MM.1S (cell line): ENCODE data around the gene RAB42.

ENCODE experiments used
- DNase-seq: peaks from one replicate; pipeline ENCODE4 v3.0.0-alpha.2; 2015
- H2AFZ ChIP-seq: fragments of 300-600 bp; sonication (generic); 2 replicates; pipeline ENCODE4 v1.6.0; 2016; ENCODE audit warnings: antibody characterized with exemption, low read length
- H3F3A ChIP-seq: fragments of 300-600 bp; sonication (generic); 2 replicates; pipeline ENCODE4 v1.6.1; 2016; ENCODE audit warnings: mild to moderate bottlenecking, antibody characterized with exemption, low read length, moderate library complexity, mixed read lengths; ENCODE audit not compliant: insufficient read depth
- H3K27ac ChIP-seq: fragments of 300-600 bp; sonication (generic); 2 replicates; pipeline ENCODE4 v1.5.1; 2016; ENCODE audit warnings: mild to moderate bottlenecking, low read length
- H3K27me3 ChIP-seq: fragments of 300-600 bp; sonication (generic); replicated peaks from 2 replicates; pipeline ENCODE4 v1.6.0; 2016; ENCODE audit warnings: low read length; ENCODE audit not compliant: insufficient read depth
- H3K36me3 ChIP-seq: fragments of 300-600 bp; sonication (generic); replicated peaks from 2 replicates; pipeline ENCODE4 v1.6.1; 2016; ENCODE audit warnings: mild to moderate bottlenecking, low read length, mixed read lengths; ENCODE audit not compliant: insufficient read depth
- H3K4me1 ChIP-seq: fragments of 300-600 bp; sonication (generic); 2 replicates; pipeline ENCODE4 v1.6.1; 2016; ENCODE audit warnings: low read length, mixed read lengths
- H3K4me2 ChIP-seq: fragments of 300-600 bp; sonication (generic); 2 replicates; pipeline ENCODE4 v1.6.0; 2016; ENCODE audit warnings: low read depth, low read length
- H3K4me3 ChIP-seq: fragments of 300-600 bp; sonication (generic); 2 replicates; pipeline ENCODE4 v1.5.1; 2016; ENCODE audit warnings: low read length, mixed read lengths
- H3K79me2 ChIP-seq: fragments of 300-600 bp; sonication (generic); 2 replicates; pipeline ENCODE4 v1.6.1; 2016; ENCODE audit warnings: mixed run types, low read length, mixed read lengths
- H3K9ac ChIP-seq: fragments of 300-600 bp; sonication (generic); 2 replicates; pipeline ENCODE4 v1.6.1; 2016; ENCODE audit warnings: low read length, mixed read lengths
- H3K9me2 ChIP-seq: fragments of 300-600 bp; sonication (generic); replicated peaks from 2 replicates; pipeline ENCODE4 v1.6.1; 2016; ENCODE audit warnings: mild to moderate bottlenecking, low read length, mixed read lengths; ENCODE audit not compliant: insufficient read depth
- H3K9me3 ChIP-seq: fragments of 300-600 bp; sonication (generic); replicated peaks from 2 replicates; pipeline ENCODE4 v1.6.1; 2016; ENCODE audit warnings: mild to moderate bottlenecking, low read length, mixed read lengths; ENCODE audit not compliant: insufficient read depth
- H4K20me1 ChIP-seq: fragments of 300-600 bp; sonication (generic); 2 replicates; pipeline ENCODE4 v1.6.1; 2016; ENCODE audit warnings: mild to moderate bottlenecking, low read length, moderate library complexity, mixed read lengths; ENCODE audit not compliant: insufficient read depth
- CTCF ChIP-seq: fragments of 300-600 bp; sonication (generic); IDR thresholded peaks from 2 replicates; pipeline ENCODE4 v1.5.1; 2016; ENCODE audit warnings: antibody characterized with exemption, low read length, mixed read lengths
- EZH2 ChIP-seq: fragments of 300-600 bp; sonication (generic); optimal IDR thresholded peaks from 2 replicates; pipeline ENCODE3; 2017; ENCODE audit warnings: low read depth, mild to moderate bottlenecking, antibody characterized with exemption, low read length, mixed read lengths
- EZH2phosphoT487 ChIP-seq: fragments of 300-600 bp; sonication (generic); IDR thresholded peaks from 2 replicates; pipeline ENCODE4 v1.6.1; 2018; ENCODE audit warnings: antibody characterized with exemption, low read length

Gene RAB42

GRCh38 chr1:28632560-28632959 is 40.5 kb downstream of the RAB42 start:
- H4K20me1 ChIP-seq: no peaks in the 10 kb centered on the region
- no peak for DNase-seq
- no peaks in the 10 kb centered on the region for H3K36me3 ChIP-seq
- no peaks in the 10 kb centered on the region for H3K79me2 ChIP-seq
- TF ChIP-seq EZH2phosphoT487 (no peak), CTCF (no peak), EZH2 (no peak)
- H3K9me2 ChIP-seq: no peaks in the 10 kb centered on the region
- peaks cover 12% of the 10 kb centered on the region; the same call in 1 of the 2 replicates for H3K4me1 ChIP-seq
- H3F3A ChIP-seq: peaks cover 10% of the 10 kb centered on the region
- no peak overlapping the region for H2AFZ ChIP-seq
- no peaks in the 10 kb centered on the region for H3K27me3 ChIP-seq
- H3K4me2 ChIP-seq: no peak overlapping the region; the same call in 1 of the 2 replicates
- no peak overlapping the region for H3K4me3 ChIP-seq
- no peak overlapping the region; the same call in 1 of the 2 replicates for H3K27ac ChIP-seq
- H3K9me3 ChIP-seq: no peaks in the 10 kb centered on the region
- no peak overlapping the region for H3K9ac ChIP-seq

- H3K79me2 ChIP-seq: peaks cover 29% of the 10 kb centered on the region
- H3K9me2 ChIP-seq: no peaks in the 10 kb centered on the region
- peaks cover 19% of the 10 kb centered on the region for H3F3A ChIP-seq
- H2AFZ ChIP-seq: no peak overlapping the region
- no peaks in the 10 kb centered on the region for H3K36me3 ChIP-seq
- DNase-seq: peak; percentile 42
- no peak overlapping the region for H3K27ac ChIP-seq
- no peak overlapping the region for H3K4me3 ChIP-seq
- H3K4me1 ChIP-seq: peaks cover 14% of the 10 kb centered on the region
- TF ChIP-seq EZH2phosphoT487: no peak
- TF ChIP-seq CTCF: peak; percentile 38
- no peak overlapping the region for H3K4me2 ChIP-seq
- no peaks in the 10 kb centered on the region for H3K27me3 ChIP-seq
- no peaks in the 10 kb centered on the region for H3K9me3 ChIP-seq
- no peaks in the 10 kb centered on the region for H4K20me1 ChIP-seq
- no peak overlapping the region for H3K9ac ChIP-seq
Observed at GRCh38 chr1:28640766-28641165, 48.7 kb downstream of the RAB42 start.

- Histone ChIP-seq H3K9ac (peak overlapping the region; percentile 93), H4K20me1 (no peaks in the 10 kb centered on the region), H3K9me2 (no peaks in the 10 kb centered on the region), H3K4me1 (peaks cover 14% of the 10 kb centered on the region), H3K79me2 (peaks cover 29% of the 10 kb centered on the region), H3K36me3 (no peaks in the 10 kb centered on the region), H3K27me3 (no peaks in the 10 kb centered on the region), H3K9me3 (no peaks in the 10 kb centered on the region), H3K4me2 (peak overlapping the region; percentile 85), H2AFZ (peak overlapping the region; percentile 88), H3F3A (peaks cover 19% of the 10 kb centered on the region), H3K4me3 (peak overlapping the region; percentile 97), H3K27ac (peak overlapping the region; percentile 98)
- no peak for TF ChIP-seq EZH2
- no peak for TF ChIP-seq CTCF
- TF ChIP-seq EZH2phosphoT487: no peak
- DNase-seq: peak; percentile 26
Observed at GRCh38 chr1:28642056-28642846, 50.2 kb downstream of the RAB42 start.
